Activated T-cell treated with anti-CD3 and anti-CD28 coated beads for 24 hours (primary cell): ENCODE results near the gene RHNO1.

Experiments used
- DNase-seq: peaks from one replicate; pipeline ENCODE4 v3.0.0-alpha.2; 2020; ENCODE audit warnings: low read depth

The RHNO1 gene

DNA sequence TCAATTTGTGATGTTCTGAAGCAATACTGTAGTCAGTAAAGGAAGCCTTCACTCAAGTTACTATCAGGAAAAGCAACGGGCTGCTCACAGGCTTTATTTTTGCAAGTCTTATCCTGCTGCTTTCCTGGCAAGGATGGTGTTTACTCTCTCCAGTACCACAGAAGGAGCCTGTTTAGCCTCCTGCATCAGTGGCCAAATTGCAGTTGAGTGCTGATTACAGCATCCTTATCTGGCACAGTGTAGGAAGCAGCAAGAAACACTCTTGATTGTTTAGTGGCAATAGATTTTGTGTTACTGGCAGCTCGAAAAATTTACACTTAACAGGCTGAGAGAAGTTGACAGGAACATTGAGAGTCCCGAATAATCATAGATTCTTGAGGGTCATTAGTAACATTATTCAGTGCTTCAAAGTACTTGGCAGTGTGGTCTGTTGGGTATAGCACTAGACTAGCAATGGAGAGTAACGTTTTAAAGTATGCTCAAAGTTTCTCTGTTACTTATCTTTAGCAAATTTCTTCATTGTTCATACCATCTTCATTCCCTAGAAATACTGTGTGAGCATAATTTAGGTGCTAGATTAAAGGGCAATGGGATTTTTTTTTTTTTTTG lies 25.4 kb downstream of the RHNO1 start:
- DNase-seq = no peak

DNA sequence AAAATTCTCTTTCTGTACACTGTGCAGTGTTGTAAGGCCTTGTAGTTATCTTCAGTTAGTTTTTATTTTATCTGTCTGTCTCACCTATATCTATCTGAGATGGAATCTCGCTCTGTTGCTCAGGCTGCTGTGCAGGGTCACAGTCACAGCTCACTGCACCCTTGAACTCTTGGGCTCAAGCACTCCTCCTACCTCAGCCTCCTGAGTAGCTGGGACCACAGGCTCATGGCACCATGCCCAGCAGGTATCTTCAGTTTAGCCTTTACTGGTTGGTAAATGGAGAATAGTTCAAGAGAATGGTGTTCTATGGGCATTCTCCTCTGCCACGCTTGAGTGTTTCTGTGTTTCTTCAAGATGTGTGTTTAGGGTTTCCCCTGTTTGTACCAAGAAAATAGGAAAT lies 27.2 kb downstream of the RHNO1 start:
- DNase-seq = no peak

DNA sequence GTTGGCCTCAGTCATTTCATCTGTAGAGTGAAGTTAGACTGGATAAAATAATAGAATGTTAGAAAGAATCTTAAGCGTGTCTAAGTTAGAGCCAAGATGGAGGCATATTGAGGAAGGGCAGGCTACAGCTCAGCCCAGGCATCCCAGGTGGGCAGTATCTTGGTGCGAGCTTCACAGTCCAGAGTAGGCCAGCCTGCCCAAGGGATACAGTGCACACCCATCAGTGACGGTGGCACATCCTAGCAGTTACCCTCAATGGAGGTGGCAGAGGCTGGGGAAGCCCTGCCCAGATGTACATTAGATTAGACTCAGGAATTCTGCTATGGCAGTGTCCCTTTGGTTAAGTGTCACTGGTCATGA lies 35.2 kb downstream of the RHNO1 start:
- no peak for DNase-seq

DNA sequence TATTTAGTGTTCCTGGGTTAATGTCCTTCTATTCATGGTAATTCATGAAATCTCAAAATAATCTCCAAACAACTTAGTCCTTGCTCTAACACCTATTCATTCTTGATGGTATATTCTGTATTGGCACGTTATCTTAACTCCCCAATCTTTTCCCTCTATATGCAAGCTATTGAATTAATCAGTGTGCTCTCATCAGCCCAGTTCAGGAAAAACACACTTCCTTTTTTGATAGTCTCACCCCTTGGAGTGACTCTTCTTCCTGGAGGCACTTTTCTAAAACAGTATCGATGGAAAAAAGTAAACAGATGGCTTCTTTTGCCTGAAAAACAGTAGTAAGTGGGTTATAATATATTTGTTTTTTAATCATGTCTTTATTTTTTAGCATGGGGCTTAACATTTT lies 42.2 kb downstream of the RHNO1 start:
- DNase-seq = no peak

DNA sequence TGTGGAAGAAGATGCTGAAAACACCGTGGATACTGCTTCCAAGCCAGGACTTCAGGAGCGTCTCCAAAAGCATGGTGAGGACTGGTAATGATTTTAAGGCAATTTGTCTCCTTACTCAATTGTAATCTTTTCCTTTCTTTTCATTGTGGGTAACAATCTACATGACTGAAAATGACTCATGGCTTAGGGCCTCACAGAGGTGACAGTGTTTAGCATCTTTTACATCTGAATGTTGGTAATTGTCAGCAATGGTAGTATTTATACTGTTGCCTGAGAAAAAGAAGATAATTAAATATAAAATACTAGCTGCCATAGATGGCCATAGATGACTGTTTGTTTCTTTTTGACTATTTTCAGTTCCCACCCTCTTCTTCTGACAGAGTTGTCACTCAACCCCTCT lies 45.3 kb downstream of the RHNO1 start:
- no peak for DNase-seq

DNA sequence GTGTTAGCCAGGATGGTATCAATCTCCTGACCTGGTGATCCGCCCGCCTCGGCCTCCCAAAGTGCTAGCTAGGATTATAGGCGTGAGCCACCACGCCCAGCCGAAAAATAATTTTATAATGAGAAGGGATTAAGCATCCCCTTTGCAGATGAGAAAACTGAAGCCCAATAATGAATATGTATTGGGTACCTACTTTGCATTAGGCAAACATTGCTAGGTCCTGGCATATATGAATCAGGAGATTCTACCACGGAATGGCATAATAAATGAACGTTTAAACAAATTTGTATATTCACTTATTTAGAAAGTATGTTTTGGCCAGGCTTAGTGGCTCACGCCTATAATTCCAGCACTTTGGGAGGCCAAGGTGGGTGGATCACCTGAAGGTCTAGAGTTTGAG lies 46.0 kb downstream of the RHNO1 start:
- DNase-seq = no peak

DNA sequence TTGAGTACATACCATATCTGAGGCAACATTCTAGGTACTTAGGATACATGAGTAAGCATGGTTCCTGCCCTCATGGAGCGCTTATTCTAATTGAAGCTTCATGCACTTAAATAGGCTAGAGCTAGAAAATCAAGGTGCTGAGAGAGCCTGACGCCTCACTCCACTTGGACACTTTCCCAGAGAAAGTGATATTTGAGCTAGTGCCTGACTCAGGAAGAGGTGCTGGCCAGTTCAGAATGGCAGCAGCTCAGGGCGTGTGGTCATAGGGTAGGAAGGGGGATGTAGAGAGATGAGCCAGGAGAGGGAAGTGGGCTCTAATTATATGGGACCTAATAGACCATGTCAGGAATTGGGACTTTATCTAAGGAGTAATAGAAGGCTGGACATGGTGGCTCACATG lies 47.0 kb downstream of the RHNO1 start:
- no peak for DNase-seq

DNA sequence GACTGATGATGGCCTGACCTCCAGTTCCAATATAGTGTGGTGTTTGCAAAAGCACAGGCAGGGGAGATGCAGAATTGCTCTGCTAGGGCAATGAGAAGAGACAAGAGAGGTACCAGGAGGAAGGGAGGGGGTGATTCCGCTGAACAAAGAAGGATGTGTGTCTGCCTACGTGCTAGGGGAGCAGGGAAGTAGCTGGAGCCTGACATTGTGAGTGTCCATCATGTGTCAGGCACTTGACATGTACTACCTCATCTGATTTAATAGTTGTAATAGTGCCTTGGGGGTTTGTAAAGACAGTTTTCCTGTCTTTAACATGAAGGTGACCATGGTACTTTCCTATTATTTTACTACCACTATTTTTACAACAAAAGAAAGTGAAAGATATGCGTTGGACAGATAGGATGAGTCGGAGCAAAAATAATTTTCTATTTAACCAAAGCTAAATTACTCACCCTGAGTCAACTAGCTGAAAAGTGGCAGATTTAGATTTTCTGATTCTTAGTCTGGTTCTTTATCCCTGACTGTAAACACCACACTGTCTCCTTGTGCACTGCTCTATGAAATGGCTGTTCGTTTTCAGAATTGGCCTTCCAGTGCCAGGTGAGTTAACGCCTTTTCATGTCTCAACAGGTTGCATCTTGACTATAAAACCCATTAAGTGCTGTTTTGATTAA lies 48.4 kb downstream of the RHNO1 start:
- DNase-seq = no peak

DNA sequence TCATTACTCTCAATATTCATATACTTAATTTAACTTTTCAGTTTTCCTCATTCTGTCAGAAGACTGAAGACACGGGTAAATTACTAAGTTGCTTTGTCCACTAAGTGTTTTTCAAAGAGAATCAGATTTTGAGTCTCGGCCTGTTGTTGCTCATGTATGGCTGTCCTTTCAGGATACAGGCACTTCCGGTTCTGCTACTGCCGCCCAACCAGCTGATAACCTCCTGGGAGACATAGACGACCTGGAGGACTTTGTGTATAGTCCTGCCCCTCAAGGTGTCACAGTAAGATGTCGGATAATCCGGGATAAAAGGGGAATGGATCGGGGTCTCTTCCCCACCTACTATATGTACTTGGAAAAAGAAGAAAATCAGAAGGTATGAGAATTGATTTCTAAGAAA lies 53.8 kb downstream of the RHNO1 start:
- no peak for DNase-seq

DNA sequence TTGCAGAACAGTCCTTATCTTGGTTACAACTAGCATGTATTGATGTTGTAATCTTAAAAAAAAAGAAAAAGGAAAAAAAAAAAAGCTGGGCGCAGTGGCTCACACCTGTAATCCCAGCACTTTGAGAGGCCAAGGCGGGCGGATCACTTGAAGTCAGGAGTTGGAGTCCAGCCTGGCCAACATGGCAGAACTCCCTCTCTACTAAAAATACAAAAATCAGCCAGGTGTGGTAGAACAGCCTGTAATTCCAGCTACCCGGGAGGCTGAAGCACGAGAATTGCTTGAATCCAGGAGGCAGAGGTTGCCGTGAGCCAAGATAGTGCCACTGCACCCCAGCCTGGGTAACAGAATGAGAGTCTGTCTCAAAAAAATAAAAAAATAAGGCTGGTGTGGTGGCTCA lies 56.6 kb downstream of the RHNO1 start:
- no peak for DNase-seq

DNA sequence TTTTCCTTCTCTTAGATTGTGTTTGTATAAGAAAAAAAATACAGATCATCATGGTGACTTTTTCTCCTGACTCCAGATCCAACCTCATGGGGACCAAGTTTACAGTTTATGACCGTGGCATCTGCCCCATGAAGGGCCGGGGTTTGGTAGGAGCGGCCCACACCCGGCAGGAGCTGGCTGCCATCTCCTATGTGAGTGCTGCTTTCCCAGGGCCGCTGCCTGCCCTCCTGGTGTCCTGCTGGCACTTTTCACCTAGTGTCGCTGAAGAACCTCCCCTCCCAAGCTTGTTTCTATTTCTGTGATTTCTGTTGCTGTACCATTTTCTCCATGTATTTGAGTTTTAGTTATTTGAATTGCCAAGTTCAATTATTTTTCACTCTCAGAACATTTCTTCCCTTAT lies 57.3 kb downstream of the RHNO1 start:
- DNase-seq = no peak

DNA sequence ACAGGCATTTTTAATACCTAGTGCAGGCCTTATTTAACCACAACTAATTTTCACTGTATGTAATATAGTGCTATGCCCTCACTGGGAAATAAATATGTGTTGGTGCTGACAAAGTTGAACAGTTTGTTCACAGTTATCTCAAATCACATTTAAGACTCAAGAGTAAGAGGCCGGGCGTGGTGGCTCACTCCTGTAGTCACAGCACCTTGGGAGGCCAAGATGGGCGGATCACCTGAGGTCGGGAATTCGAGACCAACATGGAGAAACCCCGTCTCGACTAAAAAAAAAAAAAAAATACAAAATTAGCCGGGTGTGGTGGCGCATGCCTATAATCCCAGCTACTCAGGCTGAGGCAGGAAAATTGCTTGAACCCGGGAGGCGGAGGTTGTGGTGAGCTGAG lies 59.3 kb downstream of the RHNO1 start:
- no peak for DNase-seq

DNA sequence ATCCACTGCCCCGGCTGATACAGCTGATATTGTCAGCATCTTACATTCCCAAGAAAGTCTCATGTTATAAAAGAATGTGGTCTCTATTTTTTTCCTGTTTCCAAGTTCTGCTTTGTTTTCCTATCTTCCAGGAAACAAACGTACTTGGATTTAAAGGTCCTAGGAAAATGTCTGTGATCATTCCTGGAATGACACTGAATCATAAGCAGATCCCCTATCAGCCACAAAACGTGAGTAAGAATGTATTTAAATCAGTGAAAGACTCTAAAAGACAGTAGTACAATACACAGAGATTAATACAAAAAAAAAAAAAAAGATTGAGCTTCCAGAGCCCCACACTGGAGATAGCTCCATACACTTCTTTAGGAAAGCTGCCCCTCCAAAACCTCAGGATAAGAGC lies 60.5 kb downstream of the RHNO1 start:
- no peak for DNase-seq
